KMS-11 (cell line): Measurements from ENCODE around the gene MATR3.

ENCODE experiments used
- H2AFZ ChIP-seq: fragments of 200-600 bp; sonication (generic); 2 replicates; pipeline ENCODE4 v1.6.1; 2016; ENCODE audit warnings: antibody characterized with exemption, mixed run types, low read depth
- H3K27ac ChIP-seq: fragments of 200-600 bp; sonication (generic); 2 replicates; pipeline ENCODE4 v1.6.1; 2016; ENCODE audit warnings: mild to moderate bottlenecking, mixed run types
- H3K27me3 ChIP-seq: fragments of 200-600 bp; sonication (generic); 2 replicates; pipeline ENCODE4 v1.6.1; 2017; ENCODE audit warnings: mild to moderate bottlenecking, low read depth, mixed run types, moderate library complexity; ENCODE audit not compliant: insufficient read depth
- H3K36me3 ChIP-seq: fragments of 200-600 bp; sonication (generic); 2 replicates; pipeline ENCODE4 v1.6.1; 2017; ENCODE audit warnings: mild to moderate bottlenecking, mixed run types; ENCODE audit not compliant: insufficient read depth
- H3K4me1 ChIP-seq: fragments of 200-600 bp; sonication (generic); 2 replicates; pipeline ENCODE4 v1.6.1; 2016; ENCODE audit warnings: mild to moderate bottlenecking, low read depth, mixed run types; ENCODE audit not compliant: poor library complexity, severe bottlenecking
- H3K4me2 ChIP-seq: fragments of 200-600 bp; sonication (generic); 2 replicates; pipeline ENCODE4 v1.7.0; 2016; ENCODE audit warnings: mild to moderate bottlenecking, mixed run types
- H3K4me3 ChIP-seq: fragments of 200-600 bp; sonication (generic); IDR thresholded peaks from 2 replicates; pipeline ENCODE4 v1.6.1; 2017; ENCODE audit warnings: low read depth, low read length, mixed read lengths; ENCODE audit not compliant: insufficient read depth
- H3K79me2 ChIP-seq: fragments of 200-600 bp; sonication (generic); 2 replicates; pipeline ENCODE4 v1.6.1; 2016; ENCODE audit warnings: low read depth, mixed run types; ENCODE audit not compliant: insufficient read depth
- H3K9ac ChIP-seq: fragments of 200-600 bp; sonication (generic); 2 replicates; pipeline ENCODE4 v1.6.1; 2016; ENCODE audit warnings: mild to moderate bottlenecking, mixed run types
- H4K20me1 ChIP-seq: fragments of 200-600 bp; sonication (generic); 2 replicates; pipeline ENCODE4 v1.6.1; 2016; ENCODE audit warnings: mild to moderate bottlenecking, mixed run types; ENCODE audit not compliant: insufficient read depth
- CTCF ChIP-seq: fragments of 200-600 bp; sonication (generic); conservative IDR thresholded peaks from 2 replicates; pipeline ENCODE4 v1.6.1; 2017; ENCODE audit warnings: low read depth, mild to moderate bottlenecking, antibody characterized with exemption, low read length, moderate library complexity, mixed read lengths

The MATR3 gene

GRCh38 chr5:139378101-139378825, 84.7 kb downstream of the MATR3 start:
- H3K4me3 ChIP-seq, result no peak overlapping the region
- H3K36me3 ChIP-seq, result no peaks in the 10 kb centered on the region
- H3K27me3 ChIP-seq, result no peaks in the 10 kb centered on the region
- H3K27ac ChIP-seq, result no peak overlapping the region
- H2AFZ ChIP-seq, result no peak overlapping the region
- no peak for TF ChIP-seq CTCF
- H3K4me2 ChIP-seq, result no peak overlapping the region
- H3K9ac ChIP-seq, result no peak overlapping the region
- peaks cover 1% of the 10 kb centered on the region for H3K4me1 ChIP-seq
- H4K20me1 ChIP-seq, result no peaks in the 10 kb centered on the region
- H3K79me2 ChIP-seq, result no peaks in the 10 kb centered on the region

- no peak overlapping the region for H2AFZ ChIP-seq
- H3K36me3 ChIP-seq, result no peaks in the 10 kb centered on the region
- H3K4me1 ChIP-seq, result peaks cover 8% of the 10 kb centered on the region
- H3K27ac ChIP-seq, result no peak overlapping the region
- no peak overlapping the region for H3K4me2 ChIP-seq
- H3K27me3 ChIP-seq, result no peaks in the 10 kb centered on the region
- TF ChIP-seq CTCF, result no peak
- H3K4me3 ChIP-seq, result no peak overlapping the region
- H3K79me2 ChIP-seq, result no peaks in the 10 kb centered on the region
- H4K20me1 ChIP-seq, result no peaks in the 10 kb centered on the region
- no peak overlapping the region for H3K9ac ChIP-seq
Measured at GRCh38 chr5:139378941-139379361, 85.4 kb downstream of the MATR3 start.

- Histone ChIP-seq H4K20me1 (no peaks in the 10 kb centered on the region), H2AFZ (no peak overlapping the region), H3K27me3 (no peaks in the 10 kb centered on the region), H3K27ac (no peak overlapping the region), H3K9ac (no peak overlapping the region), H3K4me1 (peaks cover 17% of the 10 kb centered on the region), H3K4me2 (no peak overlapping the region), H3K4me3 (no peak overlapping the region), H3K79me2 (no peaks in the 10 kb centered on the region), H3K36me3 (no peaks in the 10 kb centered on the region)
- TF ChIP-seq CTCF, result no peak
Measured at GRCh38 chr5:139379626-139380449, 86.3 kb downstream of the MATR3 start.
